GM12873 (cell line): Measurements from ENCODE around the gene TUB.

Experiments used
- CTCF ChIP-seq: IDR thresholded peaks from 2 replicates; pipeline ENCODE4 v1.5.1; 2012; ENCODE audit warnings: low read depth, mild to moderate bottlenecking, moderate library complexity, low read length, control low read depth; ENCODE audit not compliant: insufficient read depth; ENCODE audit errors: missing control alignments

Gene TUB

DNA sequence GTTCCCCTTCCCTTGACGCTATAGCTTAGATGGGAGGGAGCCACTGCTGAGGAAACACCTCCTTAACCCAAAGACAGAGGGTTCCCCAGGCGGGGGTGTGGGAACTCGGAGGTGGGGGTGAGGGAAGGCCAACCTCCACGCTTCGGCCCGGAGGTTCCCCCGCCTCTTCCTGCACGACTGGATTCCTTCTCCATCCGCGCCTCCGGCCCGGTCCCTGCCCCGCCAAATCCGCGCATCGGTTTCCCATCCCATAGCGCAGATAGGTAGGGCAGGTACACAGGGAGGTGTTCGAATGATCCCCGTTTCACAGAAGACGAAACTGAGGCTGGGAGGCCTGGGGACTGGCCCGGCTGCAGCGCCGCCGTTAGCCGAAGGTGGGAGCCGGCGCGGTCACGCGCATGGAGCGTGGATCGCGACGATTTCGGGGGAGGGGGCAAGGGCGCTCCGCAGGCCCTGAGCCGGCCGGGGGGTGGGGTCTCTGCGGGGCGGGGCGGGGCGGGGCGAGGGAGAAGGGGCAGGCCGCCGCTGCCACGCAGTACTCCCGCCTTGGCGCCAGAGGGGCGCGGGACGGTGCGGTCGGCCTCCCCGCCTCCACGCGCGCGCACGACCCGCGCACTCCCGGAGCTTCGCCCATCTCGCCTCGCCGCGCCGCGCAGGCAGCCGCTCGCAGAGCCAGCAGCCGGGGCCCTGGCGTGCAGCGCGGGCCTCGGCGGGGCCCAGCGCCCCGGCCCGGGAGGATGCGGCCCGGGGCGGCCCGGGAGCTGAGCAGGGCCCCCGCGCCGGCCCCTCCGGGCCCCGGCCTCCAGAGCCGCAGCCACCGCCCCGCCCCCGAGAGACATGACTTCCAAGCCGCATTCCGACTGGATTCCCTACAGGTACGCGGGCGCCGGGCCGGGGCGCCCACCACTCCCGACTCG lies at the start of gene TUB:
TUB (plus strand) TSS at position 538 of the 917 bp plus-strand sequence; CDS start at position 838, 300 bp downstream.
- no peak for TF ChIP-seq CTCF

DNA sequence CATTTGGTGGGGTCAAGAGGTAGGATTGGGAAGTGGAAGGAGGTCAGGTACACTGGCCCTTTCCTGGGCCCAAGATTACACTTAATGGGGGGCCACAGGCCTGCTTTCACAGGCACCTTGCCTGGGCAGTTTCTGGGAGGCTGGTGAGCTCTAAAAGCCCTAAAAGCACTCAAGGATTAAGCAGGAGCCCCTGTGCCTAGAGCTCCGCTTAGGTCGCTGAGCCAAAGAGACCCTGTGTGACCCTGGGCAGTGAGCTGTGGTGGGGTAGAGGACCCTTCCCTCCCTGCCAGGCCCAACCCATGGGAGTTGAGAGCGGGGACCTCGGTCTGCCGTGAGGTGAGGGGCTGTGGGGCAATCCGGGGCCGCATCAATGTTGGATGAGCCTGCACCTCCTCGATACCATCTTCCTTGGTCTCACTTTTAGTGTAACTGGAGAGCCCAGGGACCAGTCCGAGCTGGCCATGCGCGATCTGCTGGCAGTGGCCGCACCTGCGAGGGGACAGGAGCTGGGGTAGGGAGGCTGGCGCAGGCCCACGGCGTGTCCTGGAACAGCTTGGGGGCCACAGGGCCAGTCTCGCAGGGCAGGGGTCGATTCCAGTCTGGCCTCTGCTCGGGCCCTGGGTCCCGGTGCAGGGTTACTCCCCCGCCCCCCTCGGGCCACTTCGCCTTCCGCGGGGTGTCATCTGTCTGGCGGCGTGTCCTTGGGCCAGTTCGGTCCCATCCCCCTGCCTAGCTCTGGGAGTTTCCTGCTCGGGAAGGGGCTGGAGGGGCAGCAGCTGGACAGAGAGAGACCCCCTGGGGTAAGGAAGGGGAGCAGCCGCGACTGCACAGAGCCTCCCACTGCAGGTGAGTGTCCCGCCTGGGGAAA lies 49.5 kb upstream of the TUB start:
- no peak for TF ChIP-seq CTCF

GRCh38 chr11:8032122-8032521 lies 48.9 kb upstream of the TUB start:
- TF ChIP-seq CTCF = no peak

DNA sequence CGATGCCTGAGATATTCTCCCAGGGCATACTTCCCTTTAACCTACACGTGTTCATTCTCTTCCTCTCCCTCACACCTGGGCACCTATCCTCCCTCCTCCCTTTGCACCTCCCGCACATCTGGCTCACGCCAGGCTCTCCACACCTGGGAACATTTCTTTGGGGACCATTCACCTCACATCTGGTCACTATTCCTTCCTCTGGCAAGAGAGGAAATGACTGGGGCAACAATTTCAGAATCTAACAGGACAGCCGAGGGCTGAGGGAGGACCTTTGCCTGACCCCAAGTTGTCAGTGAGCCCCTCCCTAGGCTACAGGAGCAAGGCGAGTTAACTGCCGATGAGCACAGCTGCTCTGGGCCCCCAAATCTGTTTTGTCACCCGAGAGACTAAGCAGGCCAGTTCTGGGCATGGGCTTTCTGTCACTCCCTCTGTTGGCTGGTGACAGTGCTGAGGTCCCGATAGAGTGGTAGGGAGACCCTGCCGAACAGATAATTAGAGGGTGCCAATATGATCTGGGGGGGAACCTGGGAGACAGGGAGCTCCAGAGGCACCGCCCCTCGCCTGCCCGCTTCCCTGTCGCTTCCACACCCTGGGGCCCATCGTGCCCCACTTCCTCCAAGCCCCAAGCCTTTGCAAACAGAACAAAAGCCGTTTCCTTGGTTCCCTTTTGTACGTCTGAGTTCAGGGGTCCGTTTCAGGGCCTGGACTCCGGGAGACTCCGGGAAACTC lies 48.3 kb upstream of the TUB start:
- no peak for TF ChIP-seq CTCF

DNA sequence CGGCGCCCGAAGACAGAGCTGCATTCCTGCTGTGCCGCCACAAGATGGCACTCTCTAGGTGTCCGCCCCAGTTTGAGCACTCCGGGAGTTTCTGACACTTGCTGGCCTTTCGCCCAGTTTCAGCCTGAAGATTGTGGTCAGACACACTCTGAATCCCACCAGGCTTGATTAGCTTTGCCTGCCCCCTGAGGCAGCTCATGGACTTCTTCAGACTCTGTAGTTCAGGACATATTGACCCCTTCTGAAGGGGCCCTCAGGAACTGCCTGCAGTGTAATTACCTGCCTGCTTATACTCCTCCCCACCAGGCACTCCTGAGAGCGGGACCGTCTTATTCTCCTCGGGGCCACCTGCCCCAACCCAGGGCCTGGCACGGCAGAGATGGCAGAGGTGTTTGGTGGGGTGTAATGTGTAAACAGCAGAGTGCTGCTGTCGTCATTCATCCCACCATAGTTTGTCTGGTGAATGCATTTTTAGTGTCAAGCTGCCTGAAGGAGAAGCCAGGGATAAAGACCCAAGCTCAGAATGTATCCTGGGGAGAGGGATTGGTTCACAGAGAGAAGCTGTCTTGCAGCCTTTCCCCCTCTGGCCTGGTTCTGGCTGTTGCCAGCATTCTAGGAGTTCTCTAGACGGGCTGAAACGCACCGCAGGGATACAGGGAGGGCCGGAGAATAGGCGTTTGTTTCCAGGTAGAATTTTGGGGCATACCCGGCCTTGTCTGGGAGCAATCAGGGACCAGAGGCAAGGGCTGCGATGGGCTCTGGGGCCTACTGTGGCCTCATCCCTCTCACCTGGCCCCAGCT lies 47.5 kb upstream of the TUB start:
- TF ChIP-seq CTCF = peak; percentile 93

DNA sequence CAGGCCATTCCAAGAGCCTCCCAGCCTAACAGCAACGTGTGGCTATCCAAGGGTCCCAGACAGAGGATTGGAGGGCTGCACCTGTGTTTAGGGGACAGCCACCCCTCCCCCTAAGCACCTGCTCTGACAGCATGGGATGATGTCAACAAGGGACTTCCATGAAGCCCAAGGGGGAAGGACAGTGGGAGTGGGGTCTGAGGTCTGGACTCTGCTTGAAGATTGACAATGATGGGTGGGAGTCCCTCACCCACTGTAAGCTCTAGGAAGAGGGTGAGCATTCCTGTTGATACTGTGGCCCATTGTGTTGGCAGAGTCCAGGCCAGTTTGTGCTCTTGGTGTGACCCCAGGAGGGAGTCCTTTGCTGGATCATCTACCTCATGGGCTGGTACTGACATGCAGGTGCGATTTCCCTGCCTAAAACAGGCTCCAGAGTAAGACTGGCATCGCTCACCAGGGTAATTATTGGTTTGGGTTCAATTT lies 46.9 kb upstream of the TUB start:
- TF ChIP-seq CTCF = no peak
